Stimulated activated CD4-positive, alpha-beta T cell treated with anti-CD3 and anti-CD28 coated beads, Interleukin-4, amount 100 ng/mL, for 48 hours (primary cell): Measurements from ENCODE around the gene DMAP1.

ENCODE experiments used
- DNase-seq, 2 donors: peaks; one replicate each; pipeline ENCODE4 v3.0.0-alpha.2; 2020; ENCODE audit warnings: low read depth in 2 of 2

DMAP1 gene

DNA sequence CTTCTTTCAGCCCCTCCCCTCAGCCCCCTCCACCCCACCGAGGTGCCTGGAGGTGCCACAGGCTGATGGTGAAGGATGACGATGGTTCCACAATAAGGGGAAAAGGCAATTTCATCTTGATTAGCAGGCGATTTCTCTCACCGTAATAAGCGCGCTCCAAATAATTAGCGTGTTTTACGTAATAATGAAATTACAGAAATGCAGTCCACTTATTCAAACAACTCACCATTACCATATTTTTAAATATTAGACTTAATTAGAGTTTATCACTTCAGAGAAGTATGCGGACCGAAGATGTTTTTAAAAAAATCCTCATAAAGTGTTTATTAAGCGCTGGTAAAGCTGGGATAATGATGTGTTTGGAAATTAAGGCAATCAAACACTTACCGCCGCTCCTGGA lies 14.9 kb downstream of the DMAP1 start:
- DNase-seq, result no peak

DNA sequence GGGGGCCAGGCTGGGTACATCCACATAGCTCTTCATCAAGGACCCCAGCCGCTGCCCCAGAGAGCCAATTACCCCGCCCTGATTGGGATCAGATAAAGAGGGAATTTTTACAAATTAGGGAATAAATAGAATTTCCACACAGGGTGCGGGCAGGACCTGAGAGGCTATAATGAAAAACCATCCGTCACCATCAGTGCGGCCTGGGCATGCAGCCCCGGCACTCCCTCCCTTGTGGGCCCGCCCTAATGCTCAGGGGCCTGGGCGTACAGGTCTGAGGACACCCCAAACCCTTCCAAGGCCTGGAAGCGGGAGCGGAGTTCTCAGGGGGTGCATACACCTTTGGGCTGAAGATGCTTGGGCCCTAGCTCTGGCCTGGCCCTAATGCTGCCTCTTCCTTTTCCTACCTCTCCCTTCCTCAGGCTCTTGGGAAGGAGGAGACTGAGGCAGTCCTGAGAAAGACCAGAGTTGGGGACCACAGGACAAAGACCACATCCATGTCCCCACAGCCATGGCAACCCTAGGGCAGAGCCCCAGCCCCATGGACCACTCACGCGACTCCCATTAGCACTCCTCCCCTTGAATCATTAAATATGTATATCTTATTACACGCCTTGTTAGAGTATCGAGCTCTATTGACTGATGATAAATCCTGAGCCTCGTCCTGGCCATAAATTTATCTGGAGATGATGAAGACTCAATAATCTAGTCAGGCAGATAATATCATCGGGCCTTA lies 16.3 kb downstream of the DMAP1 start:
- DNase-seq, result no peak

DNA sequence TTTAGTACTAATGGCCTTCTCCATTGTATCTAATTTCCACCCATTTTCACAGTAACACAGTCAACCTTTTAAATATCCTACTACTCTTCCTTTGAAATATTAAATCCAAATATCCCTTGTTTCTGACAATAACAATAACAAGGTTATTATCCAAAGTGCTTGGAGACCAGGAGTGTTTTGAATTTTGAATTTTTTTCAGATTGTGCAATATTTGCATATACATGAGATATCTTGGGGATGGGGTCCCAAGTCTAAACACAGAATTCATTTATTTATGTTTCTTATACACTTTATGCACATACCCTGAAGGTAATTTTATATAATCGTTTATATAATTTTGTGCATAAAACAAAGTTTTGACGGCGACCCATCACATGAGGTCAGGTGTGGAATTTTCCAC lies 17.5 kb downstream of the DMAP1 start:
- no peak for DNase-seq

- DNase-seq, result no peak
Measured at GRCh38 chr1:44233593-44233992, 20.3 kb downstream of the DMAP1 start.

- no peak for DNase-seq
Measured at GRCh38 chr1:44235808-44236207, 22.5 kb downstream of the DMAP1 start.

- no peak for DNase-seq
Measured at GRCh38 chr1:44236490-44237272, 23.4 kb downstream of the DMAP1 start.

- DNase-seq, result peak; percentile 18 to 37
Measured at GRCh38 chr1:44237721-44238457, 24.6 kb downstream of the DMAP1 start.

DNA sequence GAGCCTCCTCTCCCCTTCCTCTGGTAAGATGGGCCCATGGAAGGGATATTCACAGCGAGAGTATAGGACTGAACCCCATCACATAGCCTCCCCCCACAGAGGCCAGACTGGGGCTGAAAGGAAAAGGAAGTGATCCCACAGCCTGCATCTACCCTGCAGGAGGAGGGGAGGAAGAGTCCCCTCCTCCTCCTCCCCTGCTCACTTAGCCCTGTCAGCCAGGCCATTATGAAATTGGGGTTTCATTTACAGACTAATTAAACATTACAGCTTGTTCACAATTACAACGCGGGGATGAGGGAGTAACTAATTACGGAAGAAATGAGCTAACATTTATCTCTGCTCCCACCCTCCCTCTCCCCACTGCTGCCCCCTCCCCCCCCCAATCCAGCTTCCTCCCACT lies 25.4 kb downstream of the DMAP1 start:
- DNase-seq, result no peak

DNA sequence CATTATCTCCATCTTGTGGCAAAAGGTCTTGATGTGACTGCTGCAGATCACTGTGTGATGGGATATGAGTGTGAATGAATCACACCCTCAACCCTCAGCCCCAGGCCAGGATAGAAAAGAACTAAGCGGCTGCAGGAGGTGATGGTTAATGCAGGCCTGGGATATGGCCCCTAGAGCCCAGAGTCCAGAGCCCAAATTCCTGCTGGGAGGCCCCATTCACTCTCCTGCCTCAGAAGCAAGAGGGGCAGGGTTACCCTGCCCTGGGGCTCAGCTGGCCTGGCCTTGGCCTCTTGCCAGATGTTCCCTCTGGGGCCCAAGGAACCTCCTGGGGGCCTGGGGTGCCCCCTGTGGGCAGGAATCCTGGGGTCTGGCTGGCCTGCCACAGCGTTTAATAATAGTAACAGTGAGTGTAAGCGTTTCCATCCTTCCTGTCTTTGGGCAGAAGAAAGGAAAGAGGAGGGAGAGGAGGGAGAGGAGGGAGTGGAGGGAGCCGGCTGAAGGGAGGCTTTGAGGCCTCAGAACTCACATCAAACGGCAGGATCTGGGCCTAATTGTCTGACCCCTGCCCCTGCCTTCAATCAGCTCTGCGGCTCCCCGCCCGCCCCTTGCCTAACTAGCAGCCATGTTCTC lies 26.2 kb downstream of the DMAP1 start:
- DNase-seq, result no peak

- no peak for DNase-seq
Measured at GRCh38 chr1:44239961-44240371, 26.7 kb downstream of the DMAP1 start.

- DNase-seq, result no peak
Measured at GRCh38 chr1:44240802-44241671, 27.8 kb downstream of the DMAP1 start.

DNA sequence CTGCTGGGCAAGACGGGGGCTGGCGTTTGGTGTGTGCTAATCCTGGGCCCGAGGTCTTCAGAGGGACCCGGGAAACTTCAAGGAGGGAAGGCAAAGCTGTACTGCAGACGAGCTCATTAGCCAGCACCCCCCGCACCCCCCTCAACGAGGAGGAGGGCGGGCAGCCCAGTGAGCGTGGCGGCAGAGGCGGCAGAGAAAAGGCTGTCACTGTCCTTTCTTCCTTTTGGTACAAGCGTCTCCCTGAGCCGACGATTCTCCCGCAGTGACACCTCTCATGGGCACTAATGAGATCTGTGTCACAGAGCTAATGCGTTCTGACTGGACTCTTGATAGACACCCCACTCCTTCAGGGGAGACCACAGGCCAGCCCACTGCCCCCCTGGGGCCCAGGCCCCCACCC lies 29.5 kb downstream of the DMAP1 start:
- DNase-seq, result no peak

DNA sequence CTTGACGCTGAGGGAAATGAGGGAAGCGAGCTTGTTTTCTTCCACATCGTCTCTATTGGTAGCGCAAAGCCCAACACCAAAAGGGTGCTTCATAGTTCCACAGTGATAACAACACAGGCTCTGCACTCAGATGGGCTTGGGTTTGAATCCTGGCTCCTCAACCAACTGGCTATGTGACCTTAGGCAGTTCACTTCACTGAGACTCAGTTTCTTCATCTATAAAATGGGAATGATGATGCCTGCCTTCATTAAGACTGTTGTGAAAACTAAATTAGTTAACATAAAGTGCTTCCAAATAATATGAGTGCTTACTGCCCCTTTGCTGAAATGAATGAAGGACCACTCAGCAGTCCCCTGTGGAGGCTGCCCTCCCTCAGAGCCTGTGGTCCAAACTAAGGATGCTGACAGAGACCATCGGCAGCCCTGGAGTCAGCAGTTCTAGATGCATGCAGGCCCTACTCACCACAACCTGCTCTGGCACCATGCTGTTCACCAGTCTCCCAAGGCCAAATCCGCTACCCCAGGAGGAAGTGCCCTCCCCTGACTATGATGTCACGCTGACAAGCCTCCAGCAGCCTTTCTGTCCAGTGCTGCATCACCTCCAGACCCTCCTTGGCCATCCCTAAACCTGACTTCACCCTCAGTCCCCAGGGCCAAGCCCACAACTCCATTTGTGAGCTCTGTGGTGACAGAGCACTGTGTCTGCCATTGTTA lies 30.7 kb downstream of the DMAP1 start:
- DNase-seq, result no peak

- no peak for DNase-seq
Measured at GRCh38 chr1:44244986-44245385, 31.7 kb downstream of the DMAP1 start.

DNA sequence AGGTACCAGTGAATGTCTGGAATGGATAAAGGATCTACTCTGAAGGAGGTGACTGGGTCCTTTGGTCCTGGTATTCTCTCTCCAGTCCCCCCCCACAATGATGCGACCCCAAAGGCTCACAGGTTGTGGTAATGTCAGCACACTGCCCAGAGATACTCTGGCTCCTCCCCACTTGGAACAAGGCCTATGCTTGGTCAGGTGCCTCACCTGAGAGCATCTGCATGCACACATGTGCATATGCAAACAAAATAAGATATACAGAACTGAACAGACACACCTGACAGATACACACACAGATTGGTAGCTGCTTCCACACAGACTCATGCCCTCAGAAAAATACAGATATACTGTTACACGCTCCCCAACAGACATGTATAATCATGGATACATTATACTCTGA lies 33.5 kb downstream of the DMAP1 start:
- no peak for DNase-seq

DNA sequence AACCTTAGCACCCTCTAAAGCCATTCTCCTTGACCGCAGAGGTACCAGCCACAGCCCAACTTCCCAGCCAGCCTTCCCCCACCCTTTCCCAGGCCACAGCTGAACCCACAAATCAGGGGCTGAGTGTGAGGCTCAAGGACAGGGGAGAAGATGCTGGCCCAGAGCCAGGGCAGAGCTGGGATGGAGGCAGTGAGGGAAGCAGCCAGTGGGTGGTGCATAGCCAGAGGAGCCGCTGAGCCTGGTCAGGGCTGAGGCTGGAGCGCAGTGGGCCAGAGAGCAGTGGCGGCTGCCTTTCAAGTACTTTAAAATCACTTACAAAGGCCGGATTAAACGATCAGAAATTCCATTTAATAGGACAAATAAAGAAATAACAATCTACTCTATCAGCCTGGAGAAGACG lies 36.3 kb downstream of the DMAP1 start:
- no peak for DNase-seq

DNA sequence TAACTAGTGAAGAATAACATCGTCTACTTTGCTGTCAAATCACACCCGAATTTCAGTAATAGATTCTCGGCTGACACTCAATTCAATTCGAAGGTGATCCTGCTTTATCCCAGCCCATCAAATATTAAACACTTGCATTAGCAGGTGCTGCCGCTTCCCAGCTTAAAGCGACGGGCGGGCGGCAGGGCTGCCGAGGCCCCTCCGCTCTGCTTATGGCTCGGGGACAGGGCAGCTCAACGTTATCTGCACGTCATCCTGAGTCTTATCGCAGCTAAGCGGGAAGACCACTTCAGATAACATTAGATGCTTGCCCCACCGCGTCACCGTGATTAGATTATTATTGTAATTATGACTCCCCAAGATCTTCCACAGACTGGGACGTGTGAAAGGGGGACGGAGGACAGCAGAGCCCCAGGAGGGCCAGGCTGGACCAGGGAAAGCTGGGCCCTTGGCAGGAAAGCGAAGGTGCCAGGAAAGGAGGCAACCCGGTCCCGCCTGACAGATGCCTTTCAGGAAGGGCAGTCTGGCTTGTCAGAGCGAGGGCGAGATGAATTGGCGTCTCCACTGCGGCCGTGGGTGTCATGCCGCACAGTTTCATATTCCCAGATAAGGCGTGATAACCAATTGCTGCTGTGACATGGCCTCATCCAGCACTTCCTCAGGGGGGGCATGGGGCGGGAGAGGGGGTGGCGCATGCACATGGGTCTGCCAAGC lies 37.0 kb downstream of the DMAP1 start:
- DNase-seq, result no peak

DNA sequence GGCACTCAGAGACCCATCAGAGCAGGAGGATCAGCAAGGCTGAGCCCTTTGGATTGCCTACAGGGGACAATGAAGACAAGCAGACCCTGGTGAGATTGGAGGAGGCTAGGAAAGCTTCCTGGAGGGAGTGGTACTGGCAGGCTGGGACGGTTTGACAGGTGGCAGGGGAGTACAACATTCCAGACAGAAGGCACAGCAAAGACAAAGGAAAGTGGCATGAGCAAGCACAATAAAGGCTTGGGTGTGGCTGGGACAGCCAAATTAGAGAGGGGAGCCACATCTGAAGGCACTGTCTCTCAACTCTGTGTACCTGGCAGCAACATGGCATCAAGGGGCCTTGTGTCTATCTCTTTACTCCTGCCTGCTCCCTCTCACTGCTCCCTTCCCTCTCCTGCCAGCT lies 38.2 kb downstream of the DMAP1 start:
- no peak for DNase-seq

- DNase-seq, result no peak
Measured at GRCh38 chr1:44251989-44252671, 38.9 kb downstream of the DMAP1 start.
